SK-N-SH (cell line): ENCODE measurements around the gene OR6B2. TPM values are rescaled to one million over a fixed set of nuclear protein-coding genes. Genes with fewer than 3 reads are reported as not detected.

ENCODE experiments used
- CTCF ChIA-PET: fragments of 300-600, 350-600 bp; formaldehyde crosslinking; extraction: SDS; loops from one replicate; lab custom pipeline; 2021; lab: Yijun Ruan, JAX
- POLR2A ChIA-PET: fragments of 350-600 bp; sonication (Branson Sonifier 250); formaldehyde crosslinking; extraction: SDS; loops from one replicate; lab custom pipeline; 2020; ENCODE audit warnings: antibody characterized with exemption, inconsistent platforms; lab: Yijun Ruan, JAX
- DNase-seq: peaks from one replicate; pipeline ENCODE4 v3.0.0; 2012
- H2AFZ ChIP-seq: fragments of 200-600 bp; sonication (generic); 2 replicates; pipeline ENCODE4 v1.8.1; 2016; ENCODE audit warnings: antibody characterized with exemption, mild to moderate bottlenecking, low read depth
- H3F3A ChIP-seq: fragments of 200-600 bp; sonication (generic); replicated peaks from 2 replicates; pipeline ENCODE3; 2016; ENCODE audit warnings: antibody characterized with exemption, mild to moderate bottlenecking; ENCODE audit not compliant: insufficient read depth
- H3K27ac ChIP-seq, 2 experiments: fragments of 200-500 bp in 1 of 2; fragments of 200-600 bp in 1 of 2; sonication (Bioruptor generic) in 1 of 2; sonication (generic), shearing (Covaris generic) in 1 of 2; 2 replicates each; pipeline versions ENCODE4 v1.5.1 to v1.6.1; 2014 to 2016; ENCODE audit warnings: low read depth in 2 of 2, inconsistent platforms in 1 of 2, low read length in 1 of 2, mild to moderate bottlenecking in 1 of 2, mixed read lengths in 1 of 2
- H3K27me3 ChIP-seq: fragments of 200-600 bp; sonication (generic), shearing (Covaris generic); 2 replicates; pipeline ENCODE4 v1.6.1; 2016; ENCODE audit warnings: mixed run types; ENCODE audit not compliant: insufficient read depth
- H3K36me3 ChIP-seq, 2 experiments: fragments of 200-500 bp in 1 of 2; fragments of 200-600 bp in 1 of 2; sonication (Bioruptor generic) in 1 of 2; sonication (generic) in 1 of 2; replicated peaks in 1 of 2; 2 replicates each; pipeline versions ENCODE3 to v1.5.1; 2014 to 2016; ENCODE audit warnings: low read length in 1 of 2, mild to moderate bottlenecking in 1 of 2; ENCODE audit not compliant: insufficient read depth in 2 of 2, control insufficient read depth in 1 of 2
- H3K4me1 ChIP-seq, 2 experiments: fragments of 200-500 bp in 1 of 2; fragments of 200-600 bp in 1 of 2; sonication (Bioruptor generic) in 1 of 2; sonication (generic), shearing (Covaris generic) in 1 of 2; 2 replicates each; pipeline versions ENCODE4 v1.5.1 to v1.6.1; 2014 to 2016; ENCODE audit warnings: low read depth in 1 of 2, low read length in 1 of 2, mixed run types in 1 of 2; ENCODE audit not compliant: insufficient read depth in 2 of 2, control insufficient read depth in 1 of 2
- H3K4me2 ChIP-seq: fragments of 200-600 bp; sonication (generic), shearing (Covaris generic); 2 replicates; pipeline ENCODE4 v1.6.1; 2017; ENCODE audit warnings: mixed run types
- H3K4me3 ChIP-seq, 2 experiments: fragments of 200-500 bp in 1 of 2; fragments of 200-600 bp in 1 of 2; sonication (Bioruptor generic) in 1 of 2; sonication (generic), shearing (Covaris generic) in 1 of 2; 2 replicates each; pipeline versions ENCODE4 v1.5.1 to v1.8.1; 2014 to 2016; ENCODE audit warnings: low read depth in 2 of 2, inconsistent platforms in 1 of 2, low read length in 1 of 2, mild to moderate bottlenecking in 1 of 2, mixed read lengths in 1 of 2, moderate library complexity in 1 of 2
- H3K79me2 ChIP-seq: fragments of 200-600 bp; sonication (generic); 2 replicates; pipeline ENCODE4 v1.8.1; 2017; ENCODE audit warnings: mild to moderate bottlenecking; ENCODE audit not compliant: insufficient read depth
- H3K9ac ChIP-seq: fragments of 200-600 bp; sonication (generic); 2 replicates; pipeline ENCODE4 v1.6.1; 2017; ENCODE audit warnings: mixed run types
- H3K9me2 ChIP-seq: fragments of 200-600 bp; sonication (generic); 2 replicates; pipeline ENCODE4 v1.6.1; 2017; ENCODE audit warnings: mixed run types
- H3K9me3 ChIP-seq: fragments of 200-600 bp; sonication (generic); 2 replicates; pipeline ENCODE4 v1.6.1; 2017; ENCODE audit warnings: mixed run types, mild to moderate bottlenecking, moderate library complexity
- H4K20me1 ChIP-seq: fragments of 200-600 bp; sonication (generic); 2 replicates; pipeline ENCODE4 v1.6.1; 2017; ENCODE audit warnings: mild to moderate bottlenecking, mixed run types; ENCODE audit not compliant: insufficient read depth
- CHD2 ChIP-seq: fragments of 150-350 bp; IDR thresholded peaks from 2 replicates; pipeline ENCODE4 v1.6.1; 2018; ENCODE audit warnings: low read length; ENCODE audit not compliant: partially characterized antibody
- CTCF ChIP-seq: fragments of 200-600 bp; sonication (generic); IDR thresholded peaks from 2 replicates; pipeline ENCODE4 v1.6.1; 2017; ENCODE audit warnings: antibody characterized with exemption, mild to moderate bottlenecking, moderate library complexity
- EP300 ChIP-seq, 2 experiments: IDR thresholded peaks; 2 replicates each; pipeline versions ENCODE4 v1.4.0 to v1.6.1; 2012; ENCODE audit warnings: borderline replicate concordance in 1 of 2, low read depth in 1 of 2, low read length in 1 of 2
- EZH2phosphoT487 ChIP-seq: fragments of 200-600 bp; sonication (generic); IDR thresholded peaks from 2 replicates; pipeline ENCODE4 v1.6.1; 2017; ENCODE audit warnings: low read depth, mixed run types, mild to moderate bottlenecking, antibody characterized with exemption, moderate library complexity, borderline replicate concordance
- FOXJ3 ChIP-seq: sonication (generic); formaldehyde crosslinking; IDR thresholded peaks from 2 replicates; pipeline ENCODE4 v1.5.1; 2020; ENCODE audit warnings: mild to moderate bottlenecking, missing genetic modification reagents
- FOXM1 ChIP-seq: IDR thresholded peaks from 2 replicates; pipeline ENCODE4 v1.4.0; 2012; ENCODE audit warnings: low read depth, mild to moderate bottlenecking
- IRF3 ChIP-seq: fragments of 150-350 bp; IDR thresholded peaks from 2 replicates; pipeline ENCODE4 v1.6.1; 2016; ENCODE audit warnings: mild to moderate bottlenecking, low read depth, low read length
- JUND ChIP-seq: IDR thresholded peaks from 2 replicates; pipeline ENCODE4 v1.4.0; 2012
- MEF2A ChIP-seq: IDR thresholded peaks from 2 replicates; pipeline ENCODE4 v1.4.0; 2012; ENCODE audit warnings: low read depth, borderline replicate concordance
- MXI1 ChIP-seq: IDR thresholded peaks from 2 replicates; pipeline ENCODE4 v1.6.1; 2012; ENCODE audit warnings: mild to moderate bottlenecking, low read depth, low read length, improper control_type of control experiment
- NFIC ChIP-seq: IDR thresholded peaks from 2 replicates; pipeline ENCODE4 v1.4.0; 2012; ENCODE audit warnings: borderline replicate concordance
- PBX3 ChIP-seq: IDR thresholded peaks from 2 replicates; pipeline ENCODE4; 2012
- RXRA ChIP-seq: IDR thresholded peaks from 2 replicates; pipeline ENCODE4 v1.4.0; 2012; ENCODE audit warnings: low read depth, mild to moderate bottlenecking, borderline replicate concordance
- SIN3A ChIP-seq: IDR thresholded peaks from 2 replicates; pipeline ENCODE4 v1.6.1; 2012; ENCODE audit warnings: low read depth, mild to moderate bottlenecking, low read length, moderate library complexity, borderline replicate concordance
- SMC3 ChIP-seq: IDR thresholded peaks from 2 replicates; pipeline ENCODE4 v1.6.1; 2012; ENCODE audit warnings: low read depth, low read length, improper control_type of control experiment
- USF2 ChIP-seq: fragments of 150-350 bp; IDR thresholded peaks from 2 replicates; pipeline ENCODE4 v1.6.1; 2017; ENCODE audit warnings: antibody characterized with exemption, low read length, low read depth, borderline replicate concordance
- YY1 ChIP-seq: IDR thresholded peaks from 2 replicates; pipeline ENCODE4 v1.4.0; 2012; ENCODE audit warnings: low read depth, mild to moderate bottlenecking
- WGBS: methylation state at CpG from one replicate; pipeline ENCODE4 v1.1.6; 2017; ENCODE audit warnings: low lambda C conversion rate; 5-methylcytosine and 5-hydroxymethylcytosine counted together
- polyA plus RNA-seq, 3 experiments: library from polyadenylated mRNA; depleted of rRNA; stranded (reverse); fragments of >200 nt; gene quantifications; 2 replicates each; pipeline ENCODE4 v1.2.3, GENCODE V29; 2012

Gene OR6B2
- polyA plus RNA-seq, 1 of the 3 experiments (the other 2 are of a cell fraction), result not detected

- Histone ChIP-seq H3K79me2 (no peaks in the 10 kb centered on the region), H4K20me1 (no peaks in the 10 kb centered on the region), H3K27ac (no peak overlapping the region), H3K9me2 (no peaks in the 10 kb centered on the region), H3K4me1 (no peaks in the 10 kb centered on the region; a peak in 1 of 4 replicates), H3K4me2 (no peak overlapping the region), H3K4me3 (no peak overlapping the region), H2AFZ (no peak overlapping the region)
- POLR2A ChIA-PET, result no interaction called here
- CTCF ChIA-PET, result interaction anchor here (1.1 to 3.8 kb wide), 6 partner anchors 8 to 99 kb away, joined by 3 to 32 read pairs (median 4); no protein-coding TSS in a partner anchor
- no peak for DNase-seq
- WGBS, result 30% methylated on average over 12 of the region's 12 CpGs
- TF ChIP-seq MEF2A (no peak), FOXM1 (no peak), SMC3 (no peak), RXRA (no peak), YY1 (no peak), IRF3 (no peak), JUND (no peak), CHD2 (no peak), EP300 (IDR thresholded peaks at IDR 0.05; ENCODE audit: borderline replicate concordance in 1 of 2, low read depth in 1 of 2, low read length in 1 of 2) (no peak), FOXJ3 (no peak), NFIC (no peak), MXI1 (no peak), EZH2phosphoT487 (no peak), PBX3 (no peak), USF2 (no peak), CTCF (no peak), SIN3A (no peak)
- TF ChIP-seq, all 33 proteins: peak for 0
- H3F3A ChIP-seq, result no peaks in the 10 kb centered on the region
- peaks cover 48% of the 10 kb centered on the region for H3K27me3 ChIP-seq
- no peaks in the 10 kb centered on the region for H3K9me3 ChIP-seq
- no peak overlapping the region for H3K9ac ChIP-seq
- H3K36me3 ChIP-seq, result no peaks in the 10 kb centered on the region
Observed at GRCh38 chr2:240052524-240052923, 22.3 kb upstream of the OR6B2 start.
